CD4-positive, alpha-beta T cell treated with Interleukin-15 for 1 hour (primary cell): Measurements from ENCODE around the gene QSOX1.

ENCODE experiments used
- DNase-seq: peaks from one replicate; pipeline ENCODE4 v3.0.0-alpha.2; 2020

The QSOX1 gene

DNA sequence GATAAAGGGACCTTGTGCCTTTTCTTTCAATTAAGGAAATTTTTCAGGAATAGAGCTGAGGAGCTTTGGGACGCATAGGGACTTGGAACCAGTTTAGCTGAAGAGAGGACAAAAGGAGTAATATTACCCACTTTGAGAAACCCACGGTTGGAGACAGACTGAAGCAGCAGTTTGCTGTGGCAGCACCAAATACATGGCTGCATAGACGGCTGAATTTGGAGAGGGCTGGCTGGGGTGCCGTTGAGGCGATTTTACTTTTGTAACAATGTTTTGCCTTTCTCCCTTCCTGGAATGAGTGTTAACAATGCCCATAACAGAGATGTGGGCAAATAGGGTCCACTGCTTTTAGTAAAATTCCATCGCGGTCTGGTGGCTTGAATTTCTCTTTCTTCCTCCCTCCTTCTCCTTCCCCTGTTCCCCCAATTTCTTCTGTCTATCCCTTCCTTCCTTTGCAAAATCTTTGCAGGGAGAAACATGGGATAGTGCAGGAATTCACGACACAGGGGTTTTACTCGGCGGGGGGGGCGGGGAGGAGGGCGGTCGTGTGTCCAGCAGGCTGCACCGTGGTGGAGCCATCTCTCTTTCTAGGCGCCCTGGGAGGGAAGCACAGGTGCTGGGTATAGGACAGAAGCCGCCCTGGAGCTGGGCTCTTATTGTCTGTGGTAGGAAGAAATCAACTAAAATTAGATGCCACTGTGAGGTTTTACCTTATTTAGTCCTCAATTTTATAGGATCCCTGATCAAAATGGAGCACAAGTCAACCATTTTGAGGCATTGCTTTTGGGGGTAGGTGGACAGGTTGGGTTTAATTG lies 82.2 kb downstream of the QSOX1 start:
- no peak for DNase-seq

- DNase-seq: no peak
These were observed 83.3 kb downstream of the QSOX1 start for GRCh38 chr1:180237869-180238476.

DNA sequence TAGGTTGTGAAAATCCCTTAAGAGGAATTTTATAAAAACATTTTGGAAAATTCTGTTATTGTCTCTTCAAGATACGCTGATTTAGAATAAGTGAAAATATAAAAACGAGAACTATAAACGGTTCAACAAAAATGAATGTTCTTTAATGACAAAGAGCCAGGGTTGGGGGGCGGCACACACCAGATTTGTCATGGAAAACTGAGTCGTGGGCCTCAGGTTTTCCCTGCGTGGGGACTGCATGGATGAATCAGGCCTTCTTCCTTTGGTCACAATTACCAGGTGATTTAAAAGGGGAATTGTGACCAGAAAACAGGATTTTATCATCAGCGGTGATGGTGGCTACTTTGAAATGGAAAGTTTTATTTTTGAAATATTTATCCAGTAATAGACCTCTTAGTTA lies 84.0 kb downstream of the QSOX1 start:
- DNase-seq: no peak

GRCh38 chr1:180239145-180240096 lies 84.8 kb downstream of the QSOX1 start:
- no peak for DNase-seq

DNA sequence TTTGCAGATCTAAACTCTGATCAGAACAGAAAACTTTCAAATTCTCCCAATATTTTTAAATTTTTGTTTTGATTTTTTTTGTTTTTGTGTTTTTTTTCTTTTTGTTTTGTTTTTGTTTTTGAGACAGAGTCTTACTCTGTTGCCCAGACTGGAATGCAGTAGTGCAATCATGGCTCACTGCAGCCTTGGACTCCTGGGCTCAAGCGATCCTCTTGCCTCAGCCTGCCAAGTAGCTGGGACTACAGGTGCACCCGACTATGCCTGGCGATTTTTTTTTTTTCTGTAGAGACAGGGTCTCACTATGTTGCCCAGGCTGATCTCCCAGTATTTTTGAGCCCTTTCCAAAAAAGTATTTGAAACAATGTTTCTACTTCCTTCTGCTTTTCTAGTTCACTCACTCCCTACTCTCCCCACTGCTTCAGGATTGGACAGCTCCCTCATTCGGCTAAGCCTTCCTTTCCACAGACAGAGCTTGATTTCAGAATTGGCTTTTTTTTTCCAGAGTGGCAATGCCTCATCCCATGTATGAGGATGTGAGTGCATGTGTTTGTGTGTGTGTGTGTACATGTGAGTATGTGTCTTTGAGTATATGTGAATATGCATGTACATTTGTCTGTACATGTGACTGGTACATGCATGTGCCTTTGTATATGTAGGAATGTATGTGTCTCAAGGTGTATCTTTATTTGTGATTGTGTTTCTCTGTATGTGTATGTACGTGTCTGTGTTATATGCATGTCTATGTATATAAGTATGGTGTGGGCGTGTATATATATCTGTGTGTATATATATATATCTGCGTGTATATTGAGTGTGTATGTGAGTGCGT lies 87.3 kb downstream of the QSOX1 start:
- no peak for DNase-seq

DNA sequence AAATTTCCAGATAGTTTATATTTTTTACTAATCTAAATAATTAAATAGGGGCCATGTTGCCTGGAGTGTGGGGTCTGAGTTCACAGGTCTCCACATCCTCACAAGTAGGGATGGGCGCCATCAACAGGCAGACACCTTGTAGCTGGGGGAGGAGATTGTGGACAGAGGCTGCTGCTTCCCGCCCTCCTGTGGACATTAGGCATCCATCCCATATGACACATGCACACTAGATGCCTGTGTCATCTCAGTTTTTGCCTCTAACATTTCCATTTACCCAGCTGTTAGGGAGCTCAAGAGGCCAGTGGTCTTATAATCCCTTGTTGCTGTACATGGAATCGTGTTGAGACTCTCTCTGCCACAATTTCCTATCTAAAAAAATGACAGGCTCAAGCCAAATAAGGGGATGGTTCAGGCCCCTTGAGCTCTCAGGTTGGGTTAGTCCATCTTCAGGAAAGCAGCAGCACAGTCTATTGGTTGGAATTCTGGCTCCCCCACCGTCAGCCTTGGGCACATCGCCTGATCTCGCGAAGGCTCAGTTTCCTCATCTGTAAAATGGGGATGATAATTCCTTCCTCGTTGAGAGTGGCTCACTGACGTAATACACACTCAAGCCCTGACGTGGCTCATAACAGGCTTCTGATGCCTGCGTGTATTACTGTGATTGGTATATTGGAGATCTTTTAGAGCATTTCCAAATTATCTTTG lies 89.0 kb downstream of the QSOX1 start:
- DNase-seq: no peak

DNA sequence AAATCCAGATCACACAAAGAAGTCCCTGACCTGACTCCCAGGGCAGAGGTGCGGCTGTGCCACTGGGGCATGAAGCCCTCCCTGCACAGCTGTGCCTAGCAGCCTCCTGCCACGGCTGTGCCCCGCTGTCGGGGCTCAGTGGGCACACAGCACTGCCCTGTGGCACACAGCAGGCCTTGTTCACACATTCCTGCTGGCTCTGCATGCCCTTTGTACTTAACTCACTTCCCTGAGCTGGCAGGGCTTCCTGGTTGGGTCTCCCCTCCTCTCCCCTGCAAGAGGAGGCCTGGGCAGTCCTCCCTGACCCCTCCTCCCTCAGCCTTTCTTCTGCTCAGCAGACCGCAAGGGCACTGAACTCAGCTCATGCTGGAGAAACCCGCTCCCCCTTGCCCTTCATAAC lies 90.2 kb downstream of the QSOX1 start:
- DNase-seq: no peak

GRCh38 chr1:180246579-180246978 lies 91.9 kb downstream of the QSOX1 start:
- DNase-seq: no peak

DNA sequence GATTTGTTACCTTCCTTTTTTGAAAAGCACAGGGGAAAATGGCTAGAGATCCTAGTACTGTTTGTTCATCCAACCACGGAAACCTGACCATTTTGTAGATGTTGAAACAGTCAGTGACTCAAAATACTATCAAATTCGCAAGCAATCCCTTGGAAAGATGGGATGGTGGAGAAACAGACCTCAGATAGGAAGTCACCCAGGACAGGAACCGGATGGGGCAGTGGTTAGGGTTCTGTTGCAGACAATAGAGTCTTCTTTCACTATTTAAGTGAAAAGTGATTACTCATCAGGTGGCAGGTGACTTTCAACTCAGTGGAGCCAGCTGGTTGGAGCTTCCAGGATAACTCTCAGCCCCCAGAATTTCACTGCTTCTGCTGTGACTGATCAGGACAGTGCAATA lies 92.4 kb downstream of the QSOX1 start:
- DNase-seq: no peak

DNA sequence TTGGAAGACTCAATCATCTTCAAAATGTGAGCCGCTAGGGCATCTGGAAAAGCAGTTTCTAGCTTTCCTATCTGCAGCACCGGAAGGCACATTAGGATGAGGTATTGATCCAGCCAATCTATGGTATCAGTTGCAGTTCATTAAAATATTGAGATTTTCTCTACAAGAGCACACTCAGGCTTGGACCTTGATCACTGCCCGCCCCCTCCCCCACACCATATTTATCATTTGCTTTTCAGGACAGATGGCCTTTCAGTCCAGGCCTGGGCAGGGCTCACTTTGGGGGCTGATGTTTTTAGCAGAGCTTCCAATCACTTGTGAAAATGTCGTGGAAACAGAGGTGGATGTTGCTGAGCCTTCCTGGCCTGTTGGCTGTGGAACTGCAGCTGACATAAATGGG lies 92.9 kb downstream of the QSOX1 start:
- no peak for DNase-seq

DNA sequence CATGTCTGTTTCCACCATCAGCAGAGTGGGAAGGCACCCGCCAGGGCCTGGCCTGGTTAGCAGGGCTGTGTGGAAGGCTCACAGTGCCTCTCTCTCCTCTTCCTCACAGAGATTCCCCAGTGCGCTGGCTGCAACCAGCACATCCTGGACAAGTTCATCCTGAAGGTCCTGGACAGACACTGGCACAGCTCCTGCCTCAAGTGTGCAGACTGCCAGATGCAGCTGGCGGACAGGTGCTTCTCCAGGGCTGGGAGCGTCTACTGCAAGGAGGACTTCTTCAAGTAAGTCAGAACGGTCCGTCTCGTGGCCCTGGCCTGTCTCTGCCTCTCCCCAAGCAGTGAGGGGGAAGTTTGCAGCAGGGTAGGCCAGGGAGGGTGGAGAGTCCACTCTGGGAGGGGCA lies 93.5 kb downstream of the QSOX1 start:
- DNase-seq: no peak

DNA sequence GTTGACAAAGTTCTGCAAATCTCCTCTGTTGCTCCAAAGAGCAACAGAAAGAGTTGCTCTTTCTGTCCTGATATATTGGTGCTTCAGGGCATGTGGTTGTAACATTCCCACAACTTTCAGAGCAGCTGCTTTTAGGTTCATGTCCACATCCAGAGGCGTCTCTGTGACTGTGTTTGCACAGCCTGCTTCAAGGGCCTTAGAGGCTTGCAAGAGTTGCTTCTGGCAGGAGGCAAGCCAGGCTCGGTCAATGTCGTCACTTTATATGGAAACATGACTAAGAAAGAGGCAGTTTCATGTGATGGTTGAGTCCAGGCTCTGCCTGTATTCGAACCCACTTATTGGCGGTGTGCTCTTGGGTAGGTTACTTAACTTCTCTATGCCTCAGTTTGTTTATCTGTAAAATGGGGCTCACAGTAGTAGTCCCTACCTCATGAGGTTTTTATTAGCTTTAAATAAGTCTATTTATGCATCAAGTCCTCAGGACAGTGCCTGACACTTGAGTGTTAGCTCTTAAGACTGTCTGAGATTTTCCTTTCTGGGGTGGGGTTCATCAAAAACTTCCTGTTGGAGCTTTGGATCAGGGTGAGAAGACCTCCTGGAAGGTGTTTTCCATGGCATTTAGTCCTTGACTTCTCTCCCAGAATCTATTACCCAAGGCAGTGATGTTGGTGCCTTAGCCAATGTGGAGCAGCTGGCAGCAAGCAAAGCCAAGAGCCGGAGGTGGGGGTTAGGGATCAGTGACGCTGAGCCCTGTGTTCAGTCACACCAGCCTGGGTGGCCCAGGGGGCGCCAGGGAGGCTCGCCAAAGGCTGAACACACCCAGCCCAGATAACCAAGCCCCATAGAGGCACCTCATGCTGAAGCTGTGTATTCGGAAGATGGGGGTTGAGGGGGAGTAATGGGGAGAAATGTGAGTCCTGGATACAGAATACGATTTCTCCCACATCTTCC lies 94.3 kb downstream of the QSOX1 start:
- DNase-seq: no peak

- no peak for DNase-seq
These were observed 95.2 kb downstream of the QSOX1 start for GRCh38 chr1:180249725-180250498.

- DNase-seq: no peak
These were observed 95.8 kb downstream of the QSOX1 start for GRCh38 chr1:180250499-180250770.

- DNase-seq: no peak
These were observed 96.3 kb downstream of the QSOX1 start for GRCh38 chr1:180250883-180251509.

DNA sequence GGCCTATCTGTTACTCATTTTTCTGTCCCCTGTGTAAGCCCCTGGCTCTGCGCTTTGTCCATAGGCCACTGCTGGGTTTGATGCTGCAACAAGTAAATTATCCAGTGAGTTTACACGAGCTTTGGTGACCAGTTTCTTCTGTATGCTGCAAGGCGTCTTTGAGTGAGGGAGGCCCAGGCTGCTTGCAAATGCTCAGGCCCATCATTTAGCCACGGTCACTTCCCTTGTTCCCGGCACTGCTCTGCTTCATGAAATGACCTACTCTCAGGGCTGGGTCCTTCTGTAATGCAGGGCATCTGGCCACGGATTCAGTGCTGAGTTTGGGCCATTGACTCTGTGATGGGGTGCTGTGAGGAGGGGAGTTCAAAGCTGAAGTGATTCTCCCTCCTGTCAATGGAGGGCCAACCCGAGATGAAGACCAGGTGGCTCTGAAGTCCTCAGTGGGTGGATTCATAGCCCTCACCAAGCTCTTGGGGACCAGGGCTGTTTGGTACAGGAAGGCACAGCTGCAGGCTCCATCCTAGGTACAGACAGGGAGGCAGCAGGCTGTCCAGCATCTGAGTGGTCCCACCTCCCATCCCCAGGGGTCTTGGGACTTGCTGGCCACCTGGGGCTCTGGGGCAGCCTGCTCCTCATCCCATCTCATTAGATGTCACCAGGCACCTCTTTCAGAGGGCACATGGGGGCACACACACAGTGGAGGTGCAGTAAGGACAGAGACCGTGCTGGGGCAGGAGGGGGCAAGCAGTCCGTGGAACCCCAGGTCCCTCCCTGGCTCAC lies 97.0 kb downstream of the QSOX1 start:
- no peak for DNase-seq

- DNase-seq: peak; percentile 70
These were observed 98.2 kb downstream of the QSOX1 start for GRCh38 chr1:180252638-180253536.
